HUES64 (cell line): ENCODE results near the gene DKC1. TPM values are rescaled to one million over a fixed set of nuclear protein-coding genes. Genes with fewer than 3 reads are reported as not detected.
A peak's percentile ranks its signal among the peaks of the same experiment; 100 is the strongest.

Experiments used
- H3K27ac ChIP-seq: 2 replicates; pipeline ENCODE4 v1.7.0; 2013; ENCODE audit warnings: low read depth, low read length, inconsistent platforms
- H3K27me3 ChIP-seq: 2 replicates; pipeline ENCODE4 v1.6.1; 2013; ENCODE audit warnings: mild to moderate bottlenecking, low read length; ENCODE audit not compliant: insufficient read depth
- H3K36me3 ChIP-seq: 2 replicates; pipeline ENCODE4 v1.6.1; 2013; ENCODE audit warnings: mild to moderate bottlenecking, low read length; ENCODE audit not compliant: insufficient read depth
- H3K4me1 ChIP-seq: 2 replicates; pipeline ENCODE4 v1.6.1; 2013; ENCODE audit warnings: mild to moderate bottlenecking, low read length, moderate library complexity; ENCODE audit not compliant: insufficient read depth
- H3K4me3 ChIP-seq: 2 replicates; pipeline ENCODE4 v1.5.1; 2013; ENCODE audit warnings: mild to moderate bottlenecking, low read length, moderate library complexity
- H3K9ac ChIP-seq: 2 replicates; pipeline ENCODE4 v1.6.1; 2013; ENCODE audit warnings: mild to moderate bottlenecking, low read depth, low read length
- H3K9me3 ChIP-seq: 2 replicates; pipeline ENCODE4 v1.6.1; 2013; ENCODE audit warnings: low read depth, low read length; ENCODE audit not compliant: insufficient read depth
- WGBS: fragments of 150-250, 120-280 bp; methylation state at CpG from one replicate; pipeline ENCODE4 v1.1.7; 2013; ENCODE audit warnings: missing lambda C conversion rate; 5-methylcytosine and 5-hydroxymethylcytosine counted together
- polyA plus RNA-seq, 2 experiments: library from polyadenylated mRNA; stranded (reverse); fragments of 50-300 nt; gene quantifications; one replicate each; pipeline ENCODE4 v1.2.3, GENCODE V29; 2013

The DKC1 gene
- polyA plus RNA-seq (2013, experiment 1 of 2), result 102 TPM
- 94.8 TPM for polyA plus RNA-seq (2013, experiment 2 of 2)

- peak within 1 kb of the TSS; percentile 98 for H3K4me3 ChIP-seq
- peak within 1 kb of the TSS; percentile 96 for H3K9ac ChIP-seq
- H3K27ac ChIP-seq, result peak within 1 kb of the TSS; percentile 78
- no peaks in the 10 kb centered on the region for H3K27me3 ChIP-seq
- peaks cover 35% of the 10 kb centered on the region for H3K36me3 ChIP-seq
- H3K4me1 ChIP-seq, result no peaks in the 10 kb centered on the region
- under 1% methylated on average over 84 of the region's 84 CpGs for WGBS
- no peaks in the 10 kb centered on the region for H3K9me3 ChIP-seq
Observed at GRCh38 chrX:154762537-154763296, at the start of gene DKC1. TSS of gene DKC1 (plus strand) at chrX:154762864. CDS start at chrX:154762966, 102 bp downstream.

- no peaks in the 10 kb centered on the region for H3K36me3 ChIP-seq
- no peak overlapping the region for H3K9ac ChIP-seq
- H3K4me3 ChIP-seq, result no peak overlapping the region
- no peaks in the 10 kb centered on the region for H3K9me3 ChIP-seq
- WGBS, result 7% methylated on average over 2 of the region's 2 CpGs
- no peaks in the 10 kb centered on the region for H3K4me1 ChIP-seq
- H3K27me3 ChIP-seq, result no peaks in the 10 kb centered on the region
- H3K27ac ChIP-seq, result no peak overlapping the region
Observed at GRCh38 chrX:154714925-154715324, 47.7 kb upstream of the DKC1 start.

- no peaks in the 10 kb centered on the region for H3K4me1 ChIP-seq
- no peak overlapping the region for H3K27ac ChIP-seq
- no peaks in the 10 kb centered on the region for H3K9me3 ChIP-seq
- no peak overlapping the region for H3K9ac ChIP-seq
- 93% methylated on average over 5 of the region's 5 CpGs for WGBS
- H3K27me3 ChIP-seq, result no peaks in the 10 kb centered on the region
- no peaks in the 10 kb centered on the region for H3K36me3 ChIP-seq
- H3K4me3 ChIP-seq, result no peak overlapping the region
Observed at GRCh38 chrX:154715825-154716224, 46.8 kb upstream of the DKC1 start.

GRCh38 chrX:154717824-154718223, 44.8 kb upstream of the DKC1 start:
- Histone ChIP-seq H3K4me1 (no peaks in the 10 kb centered on the region), H3K4me3 (no peak overlapping the region), H3K9me3 (no peaks in the 10 kb centered on the region), H3K36me3 (no peaks in the 10 kb centered on the region), H3K9ac (no peak overlapping the region), H3K27ac (no peak overlapping the region), H3K27me3 (no peaks in the 10 kb centered on the region)
- 85% methylated on average over 6 of the region's 7 CpGs for WGBS

GRCh38 chrX:154718616-154719015, 44.0 kb upstream of the DKC1 start:
- Histone ChIP-seq H3K4me3 (no peak overlapping the region), H3K36me3 (no peaks in the 10 kb centered on the region), H3K27me3 (no peaks in the 10 kb centered on the region), H3K27ac (no peak overlapping the region), H3K9ac (no peak overlapping the region), H3K9me3 (no peaks in the 10 kb centered on the region), H3K4me1 (no peaks in the 10 kb centered on the region)
- WGBS, result no CpG with 5 or more reads among the region's 1 CpG

GRCh38 chrX:154719132-154719675, 43.5 kb upstream of the DKC1 start:
- no peak overlapping the region for H3K9ac ChIP-seq
- 93% methylated on average over 6 of the region's 6 CpGs for WGBS
- H3K27ac ChIP-seq, result no peak overlapping the region
- no peaks in the 10 kb centered on the region for H3K4me1 ChIP-seq
- no peaks in the 10 kb centered on the region for H3K27me3 ChIP-seq
- no peak overlapping the region for H3K4me3 ChIP-seq
- no peaks in the 10 kb centered on the region for H3K9me3 ChIP-seq
- no peaks in the 10 kb centered on the region for H3K36me3 ChIP-seq

- H3K9ac ChIP-seq, result no peak overlapping the region
- H3K36me3 ChIP-seq, result no peaks in the 10 kb centered on the region
- H3K9me3 ChIP-seq, result no peaks in the 10 kb centered on the region
- H3K27ac ChIP-seq, result no peak overlapping the region
- no peak overlapping the region for H3K4me3 ChIP-seq
- no peaks in the 10 kb centered on the region for H3K4me1 ChIP-seq
- H3K27me3 ChIP-seq, result no peaks in the 10 kb centered on the region
- WGBS, result 83% methylated on average over 1 of the region's 4 CpGs
Observed at GRCh38 chrX:154720067-154720466, 42.6 kb upstream of the DKC1 start.

GRCh38 chrX:154721155-154721554, 41.5 kb upstream of the DKC1 start:
- no peak overlapping the region for H3K9ac ChIP-seq
- WGBS, result 91% methylated on average over 2 of the region's 3 CpGs

GRCh38 chrX:154724993-154725756, 37.5 kb upstream of the DKC1 start:
- 87% methylated on average over 2 of the region's 2 CpGs for WGBS
- no peaks in the 10 kb centered on the region for H3K4me1 ChIP-seq
- H3K4me3 ChIP-seq, result no peak overlapping the region
- no peak overlapping the region for H3K27ac ChIP-seq
- no peaks in the 10 kb centered on the region for H3K9me3 ChIP-seq
- no peak overlapping the region for H3K9ac ChIP-seq
- H3K36me3 ChIP-seq, result no peaks in the 10 kb centered on the region
- no peaks in the 10 kb centered on the region for H3K27me3 ChIP-seq

More at GRCh38 chrX:154721155-154721554, 41.5 kb upstream of the DKC1 start:
- Histone ChIP-seq H3K27ac (no peak overlapping the region), H3K4me3 (no peak overlapping the region), H3K27me3 (no peaks in the 10 kb centered on the region), H3K36me3 (no peaks in the 10 kb centered on the region), H3K9me3 (no peaks in the 10 kb centered on the region), H3K4me1 (no peaks in the 10 kb centered on the region)

- Histone ChIP-seq H3K9ac (no peak overlapping the region), H3K4me1 (no peaks in the 10 kb centered on the region), H3K36me3 (no peaks in the 10 kb centered on the region), H3K27ac (no peak overlapping the region), H3K9me3 (no peaks in the 10 kb centered on the region), H3K4me3 (no peak overlapping the region), H3K27me3 (no peaks in the 10 kb centered on the region)
- 95% methylated on average over 1 of the region's 1 CpG for WGBS
Observed at GRCh38 chrX:154727418-154727817, 35.2 kb upstream of the DKC1 start.

GRCh38 chrX:154727871-154728270, 34.8 kb upstream of the DKC1 start:
- Histone ChIP-seq H3K9me3 (no peaks in the 10 kb centered on the region), H3K27ac (no peak overlapping the region), H3K9ac (no peak overlapping the region), H3K36me3 (no peaks in the 10 kb centered on the region), H3K4me1 (no peaks in the 10 kb centered on the region), H3K4me3 (no peak overlapping the region), H3K27me3 (no peaks in the 10 kb centered on the region)
- WGBS, result 61% methylated on average over 3 of the region's 3 CpGs
